Measurements from ENCODE around the gene SYNPO.

DNA sequence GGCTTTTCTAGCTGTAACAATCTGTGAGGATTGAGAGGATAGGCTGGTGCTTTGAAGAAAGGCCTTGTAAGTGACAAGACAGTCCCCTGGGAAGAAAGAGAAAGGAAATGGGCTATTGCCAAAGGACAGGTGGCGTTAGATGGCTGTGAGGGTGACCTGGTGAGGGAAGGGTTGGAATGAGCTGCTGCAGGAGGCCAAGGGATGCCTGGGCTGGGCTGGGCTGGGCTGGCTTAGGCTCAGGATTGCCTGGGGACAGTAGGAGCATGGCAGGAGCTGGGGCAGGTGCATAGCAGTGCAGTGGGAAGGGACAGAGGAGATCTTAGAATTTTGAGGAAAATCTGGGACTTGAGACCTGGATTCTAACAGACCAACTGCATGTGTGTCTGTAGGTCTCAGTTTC, 10.9 kb downstream of the SYNPO start:
- TF ChIP-seq EZH2 (IDR thresholded peaks at IDR 0.05; ENCODE audit: borderline replicate concordance): no peak
- TF ChIP-seq CTCF (IDR thresholded peaks at IDR 0.05; ENCODE audit: poor library complexity): no peak

Measured in hepatocyte (in vitro differentiated cells).